RWPE2 (cell line): ENCODE data around the gene TPSB2.
"Not testable (repeated sequence)": the region's sequence is repeated elsewhere in the genome, so short reads cannot be mapped to it uniquely, and the experiment has no call there.

Experiments used
- ATAC-seq: fragments of 200-7000 bp; cut with Tn5 transposase; 3 replicates; pipeline ENCODE4 v1.9.1; 2021; ENCODE audit warnings: low read depth
- DNase-seq: peaks from one replicate; pipeline ENCODE4 v3.0.0-alpha.2; 2020; ENCODE audit warnings: low spot score
- H3K27ac ChIP-seq: fragments of 450-650 bp; 2 replicates; pipeline ENCODE4 v1.5.1; 2017; ENCODE audit warnings: mild to moderate bottlenecking; ENCODE audit not compliant: poor library complexity, severe bottlenecking
- H3K27me3 ChIP-seq: fragments of 250-450 bp; sonication (Bioruptor Pico); 2 replicates; pipeline ENCODE4 v1.5.1; 2021; ENCODE audit warnings: mild to moderate bottlenecking, moderate library complexity; ENCODE audit not compliant: insufficient read depth, poor library complexity, severe bottlenecking
- H3K36me3 ChIP-seq: fragments of 250-450 bp; sonication (Bioruptor Pico); 2 replicates; pipeline ENCODE4 v1.5.1; 2020; ENCODE audit warnings: low read depth, mild to moderate bottlenecking, moderate library complexity
- H3K4me1 ChIP-seq: fragments of 250-450 bp; sonication (Bioruptor Pico); 2 replicates; pipeline ENCODE4 v1.5.1; 2021; ENCODE audit warnings: mild to moderate bottlenecking, moderate library complexity; ENCODE audit not compliant: insufficient read depth, poor library complexity, severe bottlenecking
- H3K4me3 ChIP-seq: fragments of 250-450 bp; sonication (Bioruptor Pico); 2 replicates; pipeline ENCODE4 v1.5.1; 2021; ENCODE audit warnings: mild to moderate bottlenecking, moderate library complexity; ENCODE audit not compliant: severe bottlenecking
- H3K9me3 ChIP-seq: fragments of 250-450 bp; sonication (Bioruptor Pico); 2 replicates; pipeline ENCODE4 v1.5.1; 2021; ENCODE audit warnings: mild to moderate bottlenecking, moderate library complexity; ENCODE audit not compliant: severe bottlenecking
- CTCF ChIP-seq: fragments of 450-650 bp; IDR thresholded peaks from one replicate; pipeline ENCODE4 v1.5.1; 2017; ENCODE audit warnings: mild to moderate bottlenecking, moderate library complexity; ENCODE audit not compliant: poor library complexity, severe bottlenecking

TPSB2 gene

DNA sequence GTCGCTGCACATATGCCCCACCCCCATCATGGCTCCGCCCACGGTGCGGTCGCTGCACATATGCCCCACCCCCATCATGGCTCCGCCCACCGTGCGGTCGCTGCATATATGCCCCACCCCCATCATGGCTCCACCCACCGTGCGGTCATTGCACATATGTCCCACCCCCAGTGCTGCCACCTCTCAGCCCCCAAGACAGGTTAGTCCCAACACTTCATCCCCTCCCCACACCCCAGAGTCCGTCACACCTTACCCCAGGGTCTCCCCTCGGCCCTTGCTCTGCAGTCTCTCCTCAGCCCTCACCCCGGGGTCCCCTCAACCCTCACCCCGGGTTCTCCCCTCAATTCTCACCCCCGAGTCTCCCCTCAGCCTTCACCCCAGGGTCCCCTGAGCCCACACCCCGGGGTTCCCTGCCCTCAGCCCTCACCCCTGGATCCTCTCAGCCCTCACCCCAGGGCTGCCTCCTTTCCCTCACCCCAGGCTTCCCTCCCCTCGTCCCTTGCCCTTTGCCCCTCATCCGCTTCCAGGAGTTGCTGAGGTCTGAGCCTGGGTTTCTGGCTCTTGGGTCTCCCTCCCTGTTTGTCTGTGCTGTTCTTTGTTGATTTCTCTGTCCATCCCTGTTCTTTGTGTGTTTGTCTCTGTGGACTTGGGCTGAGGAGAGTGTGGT is 30.5 kb downstream of the TPSB2 start:
- no peak overlapping the region for H3K4me3 ChIP-seq
- TF ChIP-seq CTCF: no peak
- no peak overlapping the region for H3K27ac ChIP-seq
- DNase-seq (no peak), ATAC-seq (no peak)
- H3K27me3 ChIP-seq: no peaks in the 10 kb centered on the region
- no peaks in the 10 kb centered on the region for H3K9me3 ChIP-seq
- H3K4me1 ChIP-seq: no peaks in the 10 kb centered on the region
- H3K36me3 ChIP-seq: no peaks in the 10 kb centered on the region

DNA sequence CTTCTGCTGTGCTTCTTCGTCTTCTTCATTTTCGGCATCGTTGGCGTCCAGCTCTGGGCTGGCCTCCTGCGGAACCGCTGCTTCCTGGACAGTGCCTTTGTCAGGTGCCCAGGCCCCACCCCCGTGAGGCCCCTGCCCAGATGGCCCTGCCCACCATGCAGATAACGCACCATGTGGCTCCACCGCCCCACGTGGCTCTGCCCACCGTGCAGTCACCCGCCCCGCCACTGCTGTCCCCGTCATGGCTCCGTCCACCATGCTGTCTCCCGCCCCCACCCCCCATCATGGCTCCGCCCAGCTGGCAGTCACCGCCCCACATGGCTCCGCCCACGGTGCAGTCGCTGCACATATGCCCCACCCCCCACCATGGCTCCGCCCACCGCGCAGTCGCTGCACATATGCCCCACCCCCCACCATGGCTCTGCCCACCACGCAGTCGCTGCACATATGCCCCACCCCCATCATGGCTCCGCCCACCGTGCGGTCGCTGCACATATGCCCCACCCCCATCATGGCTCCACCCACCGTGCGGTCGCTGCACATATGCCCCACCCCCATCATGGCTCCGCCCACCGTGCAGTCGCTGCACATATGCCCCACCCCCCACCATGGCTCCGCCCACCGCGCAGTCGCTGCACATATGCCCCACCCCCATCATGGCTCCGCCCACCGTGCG is 31.2 kb downstream of the TPSB2 start:
- not testable (repeated sequence) for H3K4me3 ChIP-seq, H3K27ac ChIP-seq, H3K4me1 ChIP-seq, ATAC-seq, H3K27me3 ChIP-seq, H3K36me3 ChIP-seq, H3K9me3 ChIP-seq, DNase-seq

DNA sequence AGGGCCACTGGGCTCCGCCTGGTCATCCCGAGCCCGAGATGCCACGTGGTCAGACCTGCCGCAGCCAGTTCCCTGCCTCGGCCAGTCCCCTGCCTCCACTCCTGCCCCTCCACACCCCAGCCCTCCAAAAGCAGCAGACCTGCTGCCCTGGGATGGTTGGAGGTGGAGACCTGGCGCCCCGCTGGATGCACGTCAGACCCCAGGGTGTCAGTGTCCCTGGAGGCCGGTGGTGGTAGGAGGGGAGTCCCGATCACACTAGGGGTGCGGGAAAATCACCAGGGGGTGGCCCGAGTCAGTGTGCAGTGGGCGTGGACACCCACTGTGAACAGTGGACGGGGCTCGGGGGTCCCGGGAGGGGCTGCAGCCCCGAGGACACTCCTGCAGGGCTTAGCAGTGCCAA is 31.8 kb downstream of the TPSB2 start:
- ATAC-seq: no peak
- DNase-seq: no peak
- Histone ChIP-seq H3K4me3 (no peak overlapping the region), H3K4me1 (no peaks in the 10 kb centered on the region), H3K27me3 (no peaks in the 10 kb centered on the region), H3K9me3 (no peaks in the 10 kb centered on the region), H3K36me3 (no peaks in the 10 kb centered on the region), H3K27ac (no peak overlapping the region)
- TF ChIP-seq CTCF: no peak

- TF ChIP-seq CTCF: no peak
- no peak for ATAC-seq
- no peaks in the 10 kb centered on the region for H3K36me3 ChIP-seq
Measured at GRCh38 chr16:1197237-1197866, 32.6 kb downstream of the TPSB2 start.

GRCh38 chr16:1196494-1196893 is 33.5 kb downstream of the TPSB2 start:
- Histone ChIP-seq H3K27ac (no peak overlapping the region), H3K9me3 (no peaks in the 10 kb centered on the region), H3K36me3 (no peaks in the 10 kb centered on the region), H3K4me1 (no peaks in the 10 kb centered on the region), H3K27me3 (no peaks in the 10 kb centered on the region), H3K4me3 (no peak overlapping the region)
- no peak for TF ChIP-seq CTCF
- ATAC-seq: no peak
- no peak for DNase-seq

More at GRCh38 chr16:1197237-1197866, 32.6 kb downstream of the TPSB2 start:
- no peaks in the 10 kb centered on the region for H3K4me1 ChIP-seq
- no peak overlapping the region for H3K4me3 ChIP-seq
- DNase-seq: no peak
- H3K9me3 ChIP-seq: no peaks in the 10 kb centered on the region
- H3K27ac ChIP-seq: no peak overlapping the region
- H3K27me3 ChIP-seq: no peaks in the 10 kb centered on the region
